HEK293T (cell line): ENCODE results near the gene AP5S1.

Experiments
- ELF4 ChIP-seq: fragments of 450-650 bp; IDR thresholded peaks from 2 replicates; pipeline ENCODE4 v1.6.1; 2017; ENCODE audit warnings: antibody characterized with exemption
- FOXK2 ChIP-seq: fragments of 450-650 bp; IDR thresholded peaks from 2 replicates; pipeline ENCODE4 v1.6.1; 2016; ENCODE audit warnings: mild to moderate bottlenecking
- FOXM1 ChIP-seq: fragments of 450-650 bp; IDR thresholded peaks from 2 replicates; pipeline ENCODE4 v1.6.1; 2017; ENCODE audit warnings: mild to moderate bottlenecking, borderline replicate concordance

- no peak for TF ChIP-seq FOXM1
- TF ChIP-seq FOXK2 = no peak
- no peak for TF ChIP-seq ELF4
Observed at GRCh38 chr20:3820048-3820900, at the start of gene AP5S1.
